WTC11 (cell line): ENCODE measurements around the gene ESPN.

Experiments used
- ATF3 ChIP-seq: sonication (generic); formaldehyde crosslinking; conservative IDR thresholded peaks from 2 replicates; pipeline ENCODE4 v1.8.1; 2022; ENCODE audit warnings: mild to moderate bottlenecking, missing genetic modification reagents
- PREB ChIP-seq: sonication (generic); formaldehyde crosslinking; IDR thresholded peaks from 2 replicates; pipeline ENCODE4 v1.8.1; 2022; ENCODE audit warnings: mild to moderate bottlenecking, missing genetic modification reagents, moderate library complexity, borderline replicate concordance
- USF2 ChIP-seq: sonication (generic); formaldehyde crosslinking; IDR thresholded peaks from 2 replicates; pipeline ENCODE4 v1.8.1; 2023; ENCODE audit warnings: mild to moderate bottlenecking, missing genetic modification reagents, moderate library complexity
- TF ChIP-seq, protein P1 (sequence below): fragments of 200-600 bp; IDR thresholded peaks from 2 replicates; pipeline ENCODE4 v1.8.0; 2022; ENCODE audit warnings: antibody characterized with exemption
- TF ChIP-seq, protein P2 (sequence below): sonication (generic); formaldehyde crosslinking; IDR thresholded peaks from 2 replicates; pipeline ENCODE4 v1.8.1; 2023; ENCODE audit warnings: mild to moderate bottlenecking, missing genetic modification reagents

GRCh38 chr1:6508816-6509189 is 84.2 kb downstream of the ESPN start:
- TF ChIP-seq ATF3 (CRISPR knock-in tag) (no peak), PREB (CRISPR knock-in tag) (no peak), USF2 (CRISPR knock-in tag) (no peak)
- TF ChIP-seq, protein P1, sequence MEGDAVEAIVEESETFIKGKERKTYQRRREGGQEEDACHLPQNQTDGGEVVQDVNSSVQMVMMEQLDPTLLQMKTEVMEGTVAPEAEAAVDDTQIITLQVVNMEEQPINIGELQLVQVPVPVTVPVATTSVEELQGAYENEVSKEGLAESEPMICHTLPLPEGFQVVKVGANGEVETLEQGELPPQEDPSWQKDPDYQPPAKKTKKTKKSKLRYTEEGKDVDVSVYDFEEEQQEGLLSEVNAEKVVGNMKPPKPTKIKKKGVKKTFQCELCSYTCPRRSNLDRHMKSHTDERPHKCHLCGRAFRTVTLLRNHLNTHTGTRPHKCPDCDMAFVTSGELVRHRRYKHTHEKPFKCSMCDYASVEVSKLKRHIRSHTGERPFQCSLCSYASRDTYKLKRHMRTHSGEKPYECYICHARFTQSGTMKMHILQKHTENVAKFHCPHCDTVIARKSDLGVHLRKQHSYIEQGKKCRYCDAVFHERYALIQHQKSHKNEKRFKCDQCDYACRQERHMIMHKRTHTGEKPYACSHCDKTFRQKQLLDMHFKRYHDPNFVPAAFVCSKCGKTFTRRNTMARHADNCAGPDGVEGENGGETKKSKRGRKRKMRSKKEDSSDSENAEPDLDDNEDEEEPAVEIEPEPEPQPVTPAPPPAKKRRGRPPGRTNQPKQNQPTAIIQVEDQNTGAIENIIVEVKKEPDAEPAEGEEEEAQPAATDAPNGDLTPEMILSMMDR: no peak
- TF ChIP-seq, protein P2, sequence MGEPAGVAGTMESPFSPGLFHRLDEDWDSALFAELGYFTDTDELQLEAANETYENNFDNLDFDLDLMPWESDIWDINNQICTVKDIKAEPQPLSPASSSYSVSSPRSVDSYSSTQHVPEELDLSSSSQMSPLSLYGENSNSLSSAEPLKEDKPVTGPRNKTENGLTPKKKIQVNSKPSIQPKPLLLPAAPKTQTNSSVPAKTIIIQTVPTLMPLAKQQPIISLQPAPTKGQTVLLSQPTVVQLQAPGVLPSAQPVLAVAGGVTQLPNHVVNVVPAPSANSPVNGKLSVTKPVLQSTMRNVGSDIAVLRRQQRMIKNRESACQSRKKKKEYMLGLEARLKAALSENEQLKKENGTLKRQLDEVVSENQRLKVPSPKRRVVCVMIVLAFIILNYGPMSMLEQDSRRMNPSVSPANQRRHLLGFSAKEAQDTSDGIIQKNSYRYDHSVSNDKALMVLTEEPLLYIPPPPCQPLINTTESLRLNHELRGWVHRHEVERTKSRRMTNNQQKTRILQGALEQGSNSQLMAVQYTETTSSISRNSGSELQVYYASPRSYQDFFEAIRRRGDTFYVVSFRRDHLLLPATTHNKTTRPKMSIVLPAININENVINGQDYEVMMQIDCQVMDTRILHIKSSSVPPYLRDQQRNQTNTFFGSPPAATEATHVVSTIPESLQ (CRISPR knock-in tag): no peak
